Stimulated activated naive CD4-positive, alpha-beta T cell treated with Interleukin-2 at 50 U/mL for 16 hours (primary cell): ENCODE results near the gene MKLN1.

Experiments used
- DNase-seq: peaks from one replicate; lab custom pipeline; 2025; lab: John Stamatoyannopoulos, UW

MKLN1 gene

DNA sequence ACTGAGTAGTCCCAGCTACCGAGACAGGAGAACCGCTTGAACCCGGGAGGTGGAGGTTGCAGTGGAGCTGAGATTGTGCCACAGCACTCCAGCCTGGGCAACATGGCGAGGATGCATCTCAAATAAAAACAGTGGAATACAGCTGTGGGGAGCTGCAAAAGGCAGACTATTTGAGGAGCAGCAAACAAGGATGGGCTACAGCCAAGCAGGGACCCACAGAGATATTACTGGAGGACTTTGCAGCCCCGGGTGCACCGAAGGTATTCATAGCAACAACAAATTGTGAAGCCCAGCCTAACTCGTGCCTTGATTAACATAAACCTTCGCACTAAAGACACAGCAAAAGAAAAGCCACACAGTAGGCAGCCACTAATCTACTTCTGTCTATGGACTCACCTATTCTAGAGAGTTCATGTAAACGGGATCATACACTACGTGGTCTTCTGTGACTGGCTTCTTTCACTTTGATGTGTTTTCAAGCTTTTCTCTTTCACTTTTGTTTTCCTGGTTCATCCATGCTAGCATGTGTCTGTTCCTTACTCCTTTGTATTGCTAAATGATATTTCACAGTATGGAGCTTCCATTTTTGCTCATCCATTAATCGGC lies 194.8 kb downstream of the MKLN1 start:
- no peak for DNase-seq

DNA sequence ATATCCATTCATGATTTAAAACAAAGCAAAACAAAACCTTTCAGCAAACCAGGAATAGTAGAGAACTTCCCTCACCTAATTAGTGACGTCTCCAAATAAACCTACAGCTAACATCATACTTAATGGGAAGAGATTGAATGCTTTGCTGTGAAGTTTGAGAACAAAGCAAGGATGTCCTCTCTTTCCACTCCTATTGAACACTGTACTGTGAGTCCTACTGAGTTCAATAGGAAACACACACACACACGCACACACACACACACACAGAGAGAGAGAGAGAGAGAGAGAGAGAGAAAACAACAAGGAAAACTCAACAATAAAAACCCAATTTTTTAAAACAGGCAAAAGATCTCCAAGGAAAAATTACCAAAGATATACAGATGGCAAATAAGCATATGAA lies 196.4 kb downstream of the MKLN1 start:
- DNase-seq, result no peak

DNA sequence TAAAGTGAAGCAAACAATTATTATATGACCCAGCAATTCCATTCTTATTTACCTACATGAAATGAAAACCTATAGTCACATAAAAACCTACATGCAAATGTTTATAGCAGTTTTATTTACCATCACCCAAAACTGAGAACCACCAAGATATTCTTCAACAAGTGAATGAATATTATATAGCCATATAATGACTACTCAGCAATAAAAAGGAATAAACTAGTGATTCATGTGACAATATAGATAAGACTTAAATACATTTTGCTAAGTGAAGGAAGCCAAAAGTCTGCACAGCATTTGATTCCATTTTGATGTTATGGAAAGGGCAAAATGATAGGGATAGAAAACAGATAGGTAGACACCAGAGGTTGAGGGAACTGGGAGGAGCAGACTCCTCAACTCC lies 197.0 kb downstream of the MKLN1 start:
- no peak for DNase-seq

DNA sequence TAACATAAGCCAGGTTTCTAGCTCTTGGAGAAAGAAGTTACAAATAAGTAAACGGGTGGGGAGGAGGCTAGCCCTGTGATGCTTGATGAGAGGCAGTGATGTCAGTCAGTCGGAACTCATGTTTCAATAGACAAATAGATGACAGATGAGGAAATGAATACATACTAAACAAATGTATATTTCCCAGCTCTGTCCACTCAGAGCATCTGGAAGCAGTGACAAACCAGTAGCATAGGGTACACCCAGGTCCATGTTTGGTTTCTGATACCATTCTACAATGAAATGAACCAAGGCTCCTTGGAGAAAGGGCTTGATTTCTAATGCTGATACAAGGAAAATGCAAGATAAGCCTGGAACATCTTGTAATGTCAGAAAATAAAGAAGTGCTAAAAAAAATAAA lies 198.1 kb downstream of the MKLN1 start:
- DNase-seq, result no peak

DNA sequence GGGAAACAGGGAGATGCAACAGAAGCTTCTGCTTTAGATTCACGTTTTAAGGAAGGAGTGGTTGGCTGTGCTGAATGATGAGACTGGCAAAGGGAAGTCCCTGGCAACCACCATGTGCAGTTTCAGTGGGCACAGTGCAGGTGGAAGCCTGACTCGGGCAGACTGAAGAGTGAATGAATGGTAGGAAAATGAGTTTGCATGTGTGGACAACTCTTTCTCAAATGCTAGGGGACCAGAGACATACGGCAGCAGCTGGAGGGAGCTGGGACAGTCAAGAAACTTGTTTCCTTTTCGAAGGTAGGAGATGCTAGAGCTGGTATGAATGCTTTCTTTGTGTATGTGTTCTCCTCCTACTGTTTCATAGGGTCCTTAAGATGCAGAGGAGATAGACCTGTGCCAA lies 199.8 kb downstream of the MKLN1 start:
- DNase-seq, result no peak

DNA sequence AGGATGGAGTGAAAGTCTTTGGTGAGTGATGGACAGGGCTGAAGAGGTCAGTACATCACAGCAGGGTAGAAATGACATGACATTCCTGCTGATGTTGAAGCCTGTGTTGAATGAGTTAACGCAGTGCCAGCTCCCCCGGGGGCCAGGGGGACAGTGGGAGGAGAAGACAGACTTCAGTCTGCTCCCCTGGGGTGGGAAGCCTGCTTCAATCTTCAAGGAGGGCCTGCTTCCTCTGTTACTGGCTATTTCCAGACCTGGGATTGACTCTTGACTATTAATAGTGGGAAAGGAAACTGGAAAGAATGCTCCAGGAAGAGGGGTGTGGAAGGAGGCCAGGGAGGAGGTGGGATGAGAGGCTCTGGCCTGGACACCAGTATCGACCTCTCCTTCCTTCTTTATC lies 201.5 kb downstream of the MKLN1 start:
- DNase-seq, result no peak

DNA sequence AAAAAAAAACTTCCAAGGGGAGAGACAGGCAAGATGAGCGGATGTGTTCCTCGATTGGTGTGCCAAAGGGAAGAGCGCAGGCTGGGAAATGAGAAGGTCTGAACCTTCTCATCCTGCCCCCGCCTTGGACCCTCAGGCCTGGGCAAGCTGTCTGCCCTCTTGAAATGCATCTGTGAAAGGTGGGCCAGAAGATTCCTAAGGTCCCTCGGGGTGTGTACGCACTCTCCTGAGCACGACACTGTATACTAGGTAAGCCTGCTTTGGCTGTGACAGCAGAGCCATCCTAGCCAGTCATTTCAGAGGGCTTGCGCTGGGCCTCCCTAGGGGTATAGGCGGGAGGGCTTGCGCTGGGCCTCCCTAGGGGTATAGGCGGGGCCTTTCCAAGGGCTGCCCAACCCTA lies 201.9 kb downstream of the MKLN1 start:
- DNase-seq, result no peak

DNA sequence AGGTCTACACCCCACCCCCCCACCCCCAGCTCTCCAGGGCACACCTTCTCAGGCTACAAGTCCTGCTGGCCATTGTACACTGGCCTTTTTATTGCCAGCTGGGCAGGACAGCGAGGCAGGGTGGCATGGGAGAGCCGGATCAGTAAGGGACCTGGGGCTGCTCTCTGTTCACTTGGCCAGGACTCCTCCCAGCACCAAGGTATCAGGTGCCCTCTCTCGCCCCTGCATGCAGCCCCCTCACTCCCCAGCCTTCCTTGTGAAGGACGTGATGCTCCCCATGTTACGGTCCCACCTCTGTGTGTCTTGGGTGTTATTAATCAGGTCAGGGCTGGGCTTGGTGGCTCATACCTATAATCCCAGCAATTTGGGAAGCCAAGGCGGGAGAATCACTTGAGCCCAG lies 202.5 kb downstream of the MKLN1 start:
- no peak for DNase-seq

DNA sequence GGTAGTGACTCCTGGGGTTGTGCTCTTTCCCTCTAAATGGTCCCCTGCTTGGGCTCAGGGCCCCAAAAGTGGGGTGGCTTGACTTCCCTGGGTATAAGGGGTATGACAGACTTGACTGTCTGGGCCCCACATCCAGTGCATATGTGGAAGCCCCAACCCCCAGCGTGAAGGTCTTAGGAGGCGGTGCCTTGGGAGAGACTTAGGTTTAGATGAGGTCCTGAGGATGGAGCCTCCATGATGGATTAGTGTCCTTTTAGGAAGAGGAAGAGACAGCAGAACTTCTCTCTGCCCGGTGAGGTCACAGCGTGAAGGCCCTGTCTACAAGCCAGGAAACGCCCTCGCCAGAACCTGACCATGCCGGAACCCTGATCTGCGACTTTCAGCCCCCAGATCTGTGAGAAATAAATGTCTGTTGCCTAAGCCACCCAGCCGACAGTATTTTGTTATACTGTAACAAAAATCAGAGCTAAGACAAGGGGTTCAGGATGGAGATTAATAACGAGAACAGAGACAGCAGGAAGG lies 205.0 kb downstream of the MKLN1 start:
- DNase-seq, result no peak

DNA sequence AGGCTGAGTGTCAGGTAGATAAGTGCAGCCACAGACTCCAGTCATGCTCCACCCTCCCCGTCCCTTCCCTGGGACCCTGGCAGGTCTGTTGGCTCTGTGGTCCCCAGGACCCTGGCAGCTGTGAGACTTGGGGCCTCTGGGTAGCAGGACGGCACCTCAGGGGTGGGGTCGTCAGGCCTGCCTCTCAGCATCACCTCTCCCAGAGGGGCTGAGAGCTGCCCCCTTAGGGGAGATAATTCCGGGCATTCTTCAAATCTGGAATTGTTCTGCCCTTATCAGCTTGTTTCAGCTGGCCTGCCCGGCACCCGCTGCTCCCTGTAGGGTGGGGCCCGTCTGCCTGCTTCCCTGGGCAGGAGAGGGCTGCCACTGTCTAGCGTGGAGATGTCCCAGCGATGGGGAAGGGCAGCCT lies 205.5 kb downstream of the MKLN1 start:
- no peak for DNase-seq

DNA sequence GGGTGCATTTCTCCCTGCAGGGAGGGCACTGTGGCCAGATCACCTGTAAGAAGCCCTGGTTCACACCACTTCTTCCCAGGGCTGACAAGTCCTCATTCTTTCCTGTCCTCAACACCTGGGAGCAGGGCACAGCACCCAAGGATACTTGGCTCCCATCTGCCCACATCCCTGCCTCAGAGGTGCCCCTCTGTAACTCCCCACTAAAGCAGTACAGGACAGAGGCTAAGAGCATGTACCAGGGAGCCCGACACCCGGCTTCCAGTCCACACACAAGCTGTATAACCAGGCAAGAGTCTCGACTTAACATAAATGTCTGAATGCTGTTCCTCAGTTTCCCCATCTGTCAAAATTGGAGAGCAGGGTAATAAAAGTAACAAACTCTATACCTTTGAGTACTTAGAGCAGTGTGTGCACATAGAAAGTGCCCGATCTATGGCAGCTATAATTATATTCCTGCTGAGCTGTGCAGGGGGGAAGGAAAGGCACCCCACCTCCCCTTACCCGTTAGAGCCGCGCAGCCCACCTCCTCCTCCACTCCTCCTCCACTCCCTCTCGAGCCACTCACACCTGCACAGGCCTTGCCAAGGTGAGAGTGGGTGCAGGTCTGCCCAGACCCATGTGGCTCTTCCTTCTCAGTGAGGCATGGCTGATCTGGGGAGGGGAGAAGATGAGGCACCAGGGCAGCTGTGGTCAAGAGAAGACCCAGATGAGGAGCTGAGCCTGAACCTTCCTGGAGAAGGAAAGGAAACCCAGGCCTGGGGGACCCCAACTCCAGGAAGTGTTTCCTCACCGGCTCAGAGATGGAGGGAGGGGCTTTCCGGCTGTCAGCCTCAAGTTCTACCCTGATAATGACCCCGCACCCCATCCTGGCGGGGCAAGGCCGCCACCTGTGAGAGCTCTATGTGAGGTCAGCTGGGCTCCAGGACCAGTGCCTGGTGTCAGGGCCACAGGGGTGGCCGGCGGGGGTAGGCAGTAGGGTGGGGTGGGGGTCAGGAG lies 206.2 kb downstream of the MKLN1 start:
- no peak for DNase-seq

DNA sequence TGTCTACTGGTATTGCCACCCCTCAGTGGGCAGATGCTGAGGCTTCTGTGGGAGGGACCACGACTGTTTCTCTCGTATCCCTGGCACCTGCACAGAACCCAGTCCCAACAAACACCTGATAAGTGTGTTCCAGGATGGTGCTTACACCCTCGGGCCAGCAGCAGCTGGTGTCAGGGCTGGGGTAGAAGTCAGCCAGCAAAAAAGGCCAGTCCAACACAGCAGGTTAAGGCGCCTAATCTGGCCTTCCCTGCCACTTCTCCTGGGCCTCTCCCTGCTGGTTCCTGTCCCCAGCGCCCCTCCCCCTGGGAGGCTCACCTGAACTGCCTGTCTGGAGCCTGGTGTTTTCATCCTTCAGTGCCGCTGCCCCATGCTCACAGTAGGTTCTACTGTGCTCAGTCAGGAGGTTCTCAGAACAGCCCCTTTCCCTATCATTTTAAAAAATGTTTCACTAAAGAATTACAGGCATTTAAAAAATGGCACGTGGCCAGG lies 208.7 kb downstream of the MKLN1 start:
- no peak for DNase-seq

DNA sequence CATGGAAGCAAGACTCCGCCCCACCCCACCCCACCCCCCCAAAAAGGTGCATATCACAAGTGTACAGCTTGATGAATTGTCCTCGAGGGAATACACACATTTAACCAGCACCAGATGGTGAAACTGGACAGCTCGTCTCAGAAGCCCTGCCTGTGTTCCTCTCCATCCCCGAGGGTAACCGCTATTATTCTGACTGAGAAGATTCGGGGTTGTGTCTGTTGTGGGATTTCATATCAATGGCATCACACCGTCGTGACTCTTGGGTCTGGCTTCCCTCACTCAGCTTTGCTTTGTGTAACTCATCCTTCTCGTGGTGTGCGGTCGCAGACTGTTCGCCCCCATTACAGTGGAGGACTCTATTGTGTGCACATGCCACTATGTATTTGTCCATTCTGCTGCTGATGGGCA lies 209.9 kb downstream of the MKLN1 start:
- no peak for DNase-seq

DNA sequence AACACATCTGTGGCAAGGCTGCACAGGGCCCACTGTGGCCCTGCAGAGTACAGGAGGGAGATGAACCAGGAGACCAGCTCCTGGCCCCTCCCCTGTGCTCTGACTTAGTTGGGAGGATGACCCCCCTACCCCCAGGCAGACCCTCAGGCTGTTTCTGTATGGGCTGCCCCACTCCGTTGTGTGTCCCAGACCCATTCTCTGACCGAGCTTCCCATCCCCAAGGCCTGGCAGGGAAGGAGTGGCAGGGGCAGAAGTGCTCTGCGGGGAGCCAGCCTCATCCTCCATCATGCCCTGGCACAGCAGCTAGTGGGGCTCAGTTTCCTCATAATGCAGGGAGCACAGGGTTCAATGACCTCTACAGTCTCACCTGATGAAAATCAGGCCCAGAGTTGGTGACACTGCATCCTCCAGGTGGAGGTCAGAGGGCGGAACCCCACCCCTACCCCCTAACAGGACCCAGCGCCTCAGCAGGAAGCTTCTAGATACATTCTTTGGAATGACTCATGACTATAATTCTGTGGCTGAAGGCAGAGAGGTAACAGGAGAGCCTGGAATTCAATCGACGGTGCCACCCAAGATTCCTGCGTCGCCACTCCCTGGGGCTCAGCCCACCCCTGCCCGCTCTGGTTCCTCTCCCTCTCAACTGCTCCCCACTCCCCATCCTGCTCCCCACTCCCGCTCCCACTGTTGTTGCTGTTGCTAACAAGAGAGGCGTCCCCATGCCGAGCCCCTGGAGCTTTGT lies 210.6 kb downstream of the MKLN1 start:
- no peak for DNase-seq

DNA sequence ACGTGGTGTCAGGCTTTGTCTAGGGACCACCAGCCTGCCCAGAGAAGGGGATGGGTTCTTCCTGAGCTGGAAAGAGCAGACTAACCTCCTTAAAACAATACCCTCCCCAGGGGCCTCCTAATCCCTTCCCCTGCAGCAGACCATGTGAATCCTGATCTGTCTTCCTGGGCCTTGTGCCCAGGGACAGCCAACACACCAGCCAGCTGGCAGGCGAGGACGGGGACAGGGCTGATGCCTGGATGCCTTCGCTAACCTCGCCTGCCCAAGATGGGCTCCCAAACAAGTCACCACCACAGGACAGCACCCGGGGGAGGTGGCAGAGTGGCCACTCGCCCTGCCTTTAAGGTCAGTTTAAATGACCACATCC lies 211.1 kb downstream of the MKLN1 start:
- DNase-seq, result no peak

DNA sequence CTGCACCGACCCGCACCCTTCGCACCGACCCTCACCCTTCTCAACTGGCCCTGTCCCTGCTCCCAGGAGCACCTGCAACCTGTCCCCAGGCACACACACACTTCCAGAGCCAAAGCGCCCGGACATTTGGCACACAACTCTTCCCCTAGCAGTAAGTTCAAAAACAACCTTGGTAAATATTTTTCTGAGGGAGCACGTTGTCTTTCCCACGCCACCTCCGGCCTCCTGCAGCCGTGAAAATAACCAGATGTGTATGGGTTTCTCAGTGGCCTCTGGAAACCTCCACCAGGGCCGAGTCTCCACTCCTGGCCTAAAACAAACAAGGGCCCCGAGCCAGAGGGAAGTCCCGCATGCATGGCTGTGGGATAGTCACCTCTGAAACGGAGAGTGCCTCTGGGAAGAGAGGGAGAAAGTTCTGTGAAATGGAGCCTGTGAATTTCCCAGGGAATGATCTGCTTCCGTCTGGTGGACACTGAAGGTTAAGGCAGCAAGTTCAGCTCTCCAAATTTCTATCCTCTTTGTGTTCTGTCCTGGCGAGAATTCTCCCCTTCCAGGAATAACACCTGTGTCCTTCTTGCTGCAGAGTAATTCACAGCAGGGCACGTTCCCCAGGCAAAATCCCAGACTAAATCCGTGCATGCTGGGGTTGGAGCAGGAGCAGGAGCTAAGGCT lies 213.0 kb downstream of the MKLN1 start:
- no peak for DNase-seq

DNA sequence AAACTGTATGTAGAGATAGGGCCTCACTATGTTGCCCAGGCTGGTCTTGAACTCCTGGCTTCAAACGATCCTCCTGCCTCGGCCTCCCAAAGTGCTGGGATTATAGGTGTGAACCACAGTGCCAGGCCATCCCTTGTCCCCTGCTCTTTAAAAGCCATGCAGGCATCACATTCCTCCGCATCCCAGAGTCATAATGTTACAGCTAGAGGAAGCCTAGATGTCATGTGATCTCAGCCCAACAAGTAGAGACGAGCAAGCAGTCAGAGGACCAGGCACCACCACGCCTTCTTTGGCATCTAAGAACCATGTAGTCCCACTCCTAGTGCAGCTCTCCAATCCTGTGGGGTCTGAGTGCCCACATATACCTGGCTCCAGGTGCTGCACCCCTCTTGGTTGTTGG lies 215.6 kb downstream of the MKLN1 start:
- DNase-seq, result no peak

DNA sequence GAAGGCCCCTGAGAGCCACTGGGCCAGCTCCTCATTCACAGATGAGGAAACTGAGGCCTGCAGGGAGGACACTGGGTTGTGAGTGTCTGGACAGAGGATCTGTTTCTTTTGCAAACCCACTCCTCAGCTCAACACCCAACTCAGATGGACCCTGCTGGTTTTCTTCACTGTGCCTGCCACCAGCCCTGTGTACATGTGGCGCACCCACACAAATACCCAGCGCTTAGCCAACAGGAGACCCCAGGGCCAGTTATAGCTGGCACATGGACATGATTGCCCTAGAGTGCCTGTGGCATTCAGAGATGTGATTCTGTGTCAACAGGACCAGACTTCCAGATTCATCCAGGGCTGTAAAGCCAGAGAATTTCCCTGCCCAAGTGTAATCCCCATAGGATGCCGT lies 216.3 kb downstream of the MKLN1 start:
- no peak for DNase-seq

DNA sequence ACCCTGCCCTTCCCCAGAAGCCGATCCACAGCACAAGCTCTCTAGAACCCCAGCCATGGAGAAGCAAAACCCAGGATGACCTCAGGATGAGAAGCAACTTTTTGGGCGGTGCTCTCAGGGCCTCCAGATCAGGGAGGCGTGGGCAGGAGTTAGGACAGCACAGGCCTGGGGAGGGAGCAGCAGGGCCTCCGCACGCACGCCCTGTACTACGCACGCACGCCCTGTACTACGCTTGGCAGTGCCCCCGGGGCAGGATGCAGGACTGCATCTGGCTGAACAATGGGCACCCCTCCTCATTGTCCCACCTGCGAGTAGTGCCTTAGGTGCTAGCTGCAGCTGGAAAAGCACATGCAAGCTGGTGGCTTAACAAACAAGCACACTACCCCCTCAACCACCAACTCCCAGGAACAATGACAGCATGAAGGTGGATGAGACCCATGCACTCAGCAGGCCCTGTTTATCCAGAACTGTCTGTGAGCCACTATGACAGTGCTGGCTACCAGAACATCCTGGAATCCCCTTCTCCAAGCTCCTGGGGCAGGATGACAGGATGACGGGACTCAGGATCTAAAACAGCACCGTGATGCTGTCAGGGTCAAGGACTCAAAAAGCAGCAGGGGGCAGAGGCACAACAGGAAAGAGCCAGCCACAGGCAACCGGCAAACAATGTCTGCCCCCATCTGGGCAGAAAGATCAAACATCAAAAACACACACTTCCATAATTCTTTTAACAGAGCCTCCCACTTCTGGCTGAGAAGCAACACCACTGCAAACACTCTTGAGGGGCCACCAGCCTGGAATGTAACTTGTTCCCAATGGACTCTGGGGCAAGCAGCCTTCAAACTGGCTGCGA lies 217.0 kb downstream of the MKLN1 start:
- no peak for DNase-seq

DNA sequence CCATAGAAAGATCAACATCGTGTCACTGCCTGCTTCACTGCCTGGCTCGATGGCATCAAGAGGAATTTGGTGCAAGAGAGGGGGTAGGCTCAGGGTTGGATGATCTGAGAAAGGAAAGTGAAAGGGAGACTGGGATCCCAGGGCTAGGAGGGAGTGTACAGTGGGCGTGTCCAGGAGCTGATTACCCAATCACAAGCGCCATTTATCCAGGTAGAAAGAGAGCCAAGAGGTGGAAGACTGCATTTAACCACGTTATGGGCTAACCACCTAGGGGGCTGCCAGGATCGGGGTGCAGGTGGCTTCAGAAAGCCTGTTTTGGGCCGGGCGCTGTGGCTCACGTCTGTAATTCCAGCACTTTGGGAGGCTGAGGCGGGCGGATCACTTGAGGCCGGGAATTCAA lies 218.4 kb downstream of the MKLN1 start:
- DNase-seq, result no peak
